ENCODE results near the gene IKZF5.

DNA sequence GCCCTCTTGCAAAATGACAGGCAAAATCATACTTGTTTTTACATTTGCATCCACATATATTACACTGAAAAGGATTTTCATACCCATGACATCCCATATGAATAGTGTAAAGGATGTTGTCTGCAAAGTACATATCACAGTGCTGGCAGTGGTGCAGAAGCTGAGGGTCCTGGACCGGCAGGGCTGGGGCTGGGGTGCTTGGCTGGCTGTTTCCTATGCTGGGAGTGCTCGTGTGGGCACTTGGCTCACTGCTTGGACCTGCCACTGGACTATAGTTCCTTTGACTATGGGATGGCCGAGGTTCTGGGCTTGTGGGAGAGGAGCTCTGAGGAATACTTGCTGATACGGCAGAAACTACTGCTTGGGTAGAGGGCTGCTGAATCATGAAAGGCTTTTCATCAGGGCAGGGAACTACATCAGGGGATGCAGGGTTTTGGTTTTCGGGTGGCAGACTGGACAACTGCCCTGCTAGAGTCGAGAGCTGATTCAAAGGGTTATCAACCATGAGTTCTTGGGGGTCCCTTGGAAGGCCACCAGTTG, 14.7 kb downstream of the IKZF5 start:
- TF ChIP-seq, protein P1, sequence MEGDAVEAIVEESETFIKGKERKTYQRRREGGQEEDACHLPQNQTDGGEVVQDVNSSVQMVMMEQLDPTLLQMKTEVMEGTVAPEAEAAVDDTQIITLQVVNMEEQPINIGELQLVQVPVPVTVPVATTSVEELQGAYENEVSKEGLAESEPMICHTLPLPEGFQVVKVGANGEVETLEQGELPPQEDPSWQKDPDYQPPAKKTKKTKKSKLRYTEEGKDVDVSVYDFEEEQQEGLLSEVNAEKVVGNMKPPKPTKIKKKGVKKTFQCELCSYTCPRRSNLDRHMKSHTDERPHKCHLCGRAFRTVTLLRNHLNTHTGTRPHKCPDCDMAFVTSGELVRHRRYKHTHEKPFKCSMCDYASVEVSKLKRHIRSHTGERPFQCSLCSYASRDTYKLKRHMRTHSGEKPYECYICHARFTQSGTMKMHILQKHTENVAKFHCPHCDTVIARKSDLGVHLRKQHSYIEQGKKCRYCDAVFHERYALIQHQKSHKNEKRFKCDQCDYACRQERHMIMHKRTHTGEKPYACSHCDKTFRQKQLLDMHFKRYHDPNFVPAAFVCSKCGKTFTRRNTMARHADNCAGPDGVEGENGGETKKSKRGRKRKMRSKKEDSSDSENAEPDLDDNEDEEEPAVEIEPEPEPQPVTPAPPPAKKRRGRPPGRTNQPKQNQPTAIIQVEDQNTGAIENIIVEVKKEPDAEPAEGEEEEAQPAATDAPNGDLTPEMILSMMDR (IDR thresholded peaks at IDR 0.05) = no peak
- no peak for TF ChIP-seq POLR2A (IDR thresholded peaks at IDR 0.05)
- no peak for TF ChIP-seq POLR2AphosphoS5 (IDR thresholded peaks at IDR 0.05)
- TF ChIP-seq EP300 (IDR thresholded peaks at IDR 0.05) = no peak
